ENCODE data around the gene GLT1D1.
"Not testable (repeated sequence)": the region's sequence is repeated elsewhere in the genome, so short reads cannot be mapped to it uniquely, and the experiment has no call there.

GLT1D1 gene

DNA sequence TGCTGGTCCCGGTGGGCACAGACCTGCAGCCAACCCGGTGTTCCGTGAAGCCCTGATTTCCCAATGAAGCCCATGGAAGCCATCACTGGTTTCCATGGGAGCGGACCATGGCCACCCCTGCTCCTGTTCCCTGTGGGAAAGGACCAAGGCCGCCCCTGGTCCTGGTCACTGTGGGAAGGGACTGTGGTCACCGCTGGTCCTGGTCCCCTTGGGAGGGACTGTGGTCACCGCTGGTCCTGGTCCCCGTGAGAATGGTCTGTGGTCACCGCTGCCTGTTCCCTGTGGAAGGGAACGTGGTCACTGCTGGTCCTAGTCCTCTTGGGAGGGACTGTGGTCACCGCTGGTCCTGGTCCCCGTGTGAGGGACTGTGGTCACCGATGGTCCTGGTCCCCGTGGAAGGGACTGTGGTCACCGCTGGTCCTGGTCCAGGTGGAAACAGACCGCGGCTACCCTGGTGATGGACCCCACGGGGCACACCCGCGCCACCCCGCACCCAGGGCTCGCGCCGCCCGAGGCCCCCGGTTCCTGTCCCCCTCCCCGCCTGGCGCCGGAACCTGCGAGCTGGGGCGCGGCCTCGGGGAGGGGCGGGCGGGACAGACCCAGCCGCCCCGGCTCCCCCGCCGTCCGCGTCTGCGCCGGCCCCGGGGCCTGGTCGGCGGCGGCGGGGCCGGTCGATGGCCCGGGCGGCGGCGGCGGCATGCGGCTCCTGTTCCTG lies at the start of gene GLT1D1:
Gene GLT1D1 (plus strand): TSS at position 594 of the 715 bp plus-strand sequence. CDS start 104 bp downstream, at position 698.
- no peak for DNase-seq

DNA sequence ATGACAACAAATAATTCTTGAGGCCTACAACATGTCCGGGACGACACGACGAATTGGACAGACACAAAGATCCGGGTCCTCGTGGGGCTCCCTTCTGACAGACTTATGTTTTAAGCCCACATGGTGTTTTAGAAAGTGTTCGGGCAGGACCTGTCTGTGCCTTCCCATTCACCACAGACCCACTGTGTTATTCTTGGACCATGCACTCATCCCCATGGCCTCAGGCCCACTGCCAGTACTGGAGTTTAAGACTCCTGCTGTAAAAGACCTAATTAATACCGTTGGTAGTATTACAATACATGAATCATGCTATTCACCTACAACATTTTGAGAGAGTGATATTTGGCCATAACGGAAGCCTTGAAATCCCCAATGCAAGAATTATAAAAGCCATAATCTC lies 49.5 kb upstream of the GLT1D1 start:
- no peak for DNase-seq

DNA sequence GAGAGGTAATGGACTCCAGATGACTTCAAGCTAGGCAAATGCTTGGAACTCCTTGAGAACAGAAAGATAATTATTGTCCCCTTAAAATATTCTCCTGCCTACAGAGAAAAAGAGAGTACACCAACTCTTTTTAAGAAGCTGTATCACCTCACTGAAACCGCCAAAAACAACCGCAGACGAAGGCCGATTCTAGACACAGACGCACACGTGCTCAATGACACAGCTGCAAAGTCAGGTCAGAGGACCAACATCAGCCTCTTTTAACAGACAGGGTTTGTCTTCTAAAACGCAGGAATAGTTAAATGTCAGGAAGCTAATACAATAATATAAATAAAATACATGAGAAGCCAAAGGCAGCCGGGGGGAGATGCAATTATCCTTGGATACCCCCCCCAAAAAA lies 48.5 kb upstream of the GLT1D1 start:
- no peak for DNase-seq

DNA sequence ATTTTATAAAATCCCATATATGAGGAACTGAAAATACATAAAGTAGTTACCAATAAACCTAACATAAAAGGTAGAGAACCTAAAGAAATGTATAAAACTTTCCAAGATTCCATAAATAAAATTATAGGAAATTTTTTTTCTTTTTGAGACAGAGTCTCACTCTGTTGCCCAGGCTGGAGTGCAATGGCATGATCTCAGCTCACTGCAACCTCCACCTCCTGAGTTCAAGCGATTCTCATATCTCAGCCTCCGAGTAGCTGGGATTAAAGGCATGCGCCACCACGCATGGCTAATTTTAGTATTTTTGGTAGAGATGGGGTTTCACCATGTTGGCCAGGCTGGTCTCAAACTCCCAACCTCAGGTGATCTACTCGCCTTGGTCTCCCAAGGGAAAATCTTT lies 47.9 kb upstream of the GLT1D1 start:
- DNase-seq: not testable (repeated sequence)

DNA sequence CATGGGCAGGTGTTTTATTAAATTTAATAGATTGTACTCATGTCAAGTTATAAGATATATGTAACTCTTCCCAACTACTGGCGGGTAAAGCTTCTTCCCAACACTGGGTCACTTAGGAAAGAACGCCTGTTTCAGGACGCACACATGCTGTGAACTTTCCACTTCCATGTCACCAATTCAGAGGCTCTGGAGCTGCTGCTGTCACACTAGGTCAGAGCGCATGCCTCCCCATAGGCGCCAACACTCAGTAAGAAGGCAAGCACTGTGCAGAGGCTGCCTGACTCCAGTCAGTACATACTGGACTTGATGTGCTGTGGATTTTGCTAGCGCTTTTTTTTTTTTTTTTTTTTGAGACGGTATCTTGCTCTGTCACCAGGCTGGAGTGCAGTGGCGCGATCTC lies 46.7 kb upstream of the GLT1D1 start:
- DNase-seq: no peak

DNA sequence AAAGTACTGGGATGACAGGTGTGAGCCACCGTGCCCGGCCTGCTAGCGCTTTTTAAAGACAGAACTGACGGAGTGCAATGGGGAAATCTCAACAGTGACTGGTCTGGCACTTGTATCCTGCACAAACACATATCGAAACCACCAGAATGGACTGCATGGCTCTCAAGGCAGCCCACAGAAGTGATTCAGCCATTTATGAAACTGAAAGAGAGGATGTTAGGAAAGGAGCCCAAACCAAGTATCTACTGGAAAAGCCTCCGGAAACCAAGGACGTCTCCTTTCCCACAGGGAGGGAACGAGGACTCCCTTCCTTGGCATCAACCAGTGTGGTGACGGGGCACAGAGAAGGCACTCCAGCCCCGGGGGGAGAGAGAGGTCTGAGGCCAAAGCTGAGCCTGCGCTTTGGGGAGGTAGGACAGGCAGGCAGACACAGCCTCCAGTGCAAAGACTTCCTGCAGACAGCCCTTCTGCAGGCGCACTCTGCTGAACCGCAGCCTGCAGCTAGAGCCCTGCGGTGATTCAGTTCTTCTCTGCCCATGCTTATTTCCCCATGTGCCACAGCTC lies 46.0 kb upstream of the GLT1D1 start:
- DNase-seq: no peak

DNA sequence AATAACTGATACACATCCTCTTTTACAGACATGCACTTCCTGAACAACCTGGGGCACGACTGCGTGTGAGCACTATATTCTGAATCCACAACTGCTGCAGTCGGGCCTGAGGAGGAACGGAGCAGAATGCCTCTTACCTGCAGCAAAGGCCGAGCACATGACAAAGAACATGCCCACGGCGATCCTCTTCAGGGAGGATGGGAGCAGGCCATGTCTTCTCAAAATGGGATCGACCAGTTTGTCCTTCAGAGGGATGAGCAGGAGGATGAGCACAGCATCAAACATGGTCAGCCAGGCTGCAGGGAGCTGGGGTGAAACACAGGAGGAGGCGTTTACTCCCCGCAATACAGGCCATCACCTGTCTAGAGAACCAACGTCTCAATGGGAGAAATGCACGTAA lies 44.6 kb upstream of the GLT1D1 start:
- DNase-seq: no peak

DNA sequence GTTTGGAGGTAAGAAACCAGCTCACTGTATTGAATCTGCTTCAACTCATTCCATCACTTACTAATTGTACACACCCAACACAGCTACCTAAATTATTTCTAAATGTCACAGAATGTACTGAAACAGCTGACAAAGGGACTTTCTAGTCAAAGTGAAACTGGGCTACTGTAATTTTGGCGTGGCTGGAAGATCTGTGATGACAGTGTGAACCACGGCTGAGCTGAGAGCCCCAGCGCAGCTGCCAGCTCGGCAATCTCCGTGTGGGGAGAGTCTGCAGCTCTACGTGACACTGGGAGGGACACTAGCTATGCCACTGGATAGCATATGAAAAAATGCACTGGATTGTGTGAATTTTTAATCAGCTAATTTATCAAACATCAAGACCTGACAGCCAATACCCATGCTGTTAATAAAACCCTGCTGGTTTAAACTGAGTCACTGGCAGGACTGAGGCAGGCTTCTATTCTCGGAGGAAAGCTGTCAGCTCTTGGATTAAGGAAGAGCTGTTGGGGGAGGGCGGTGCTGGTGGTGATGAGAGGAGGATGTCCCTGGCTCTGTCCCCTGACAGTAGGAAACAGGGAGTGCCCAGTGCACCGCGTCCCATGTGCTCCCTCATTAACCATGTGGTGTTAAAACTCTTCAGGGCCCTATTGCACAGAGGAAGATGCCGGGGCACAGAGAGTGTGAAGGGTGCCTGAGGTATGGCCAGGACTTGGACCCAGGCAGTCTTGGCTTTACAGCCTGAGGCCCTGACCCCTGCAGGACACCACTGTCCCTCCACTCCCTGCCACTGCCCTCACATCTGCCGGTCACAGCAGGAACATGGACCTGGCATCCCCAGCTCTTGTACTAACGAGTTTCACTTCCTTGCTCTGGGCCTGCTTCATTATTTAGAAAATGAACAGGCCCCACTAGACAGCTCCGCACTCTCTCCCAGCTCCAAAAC lies 42.8 kb upstream of the GLT1D1 start:
- no peak for DNase-seq

DNA sequence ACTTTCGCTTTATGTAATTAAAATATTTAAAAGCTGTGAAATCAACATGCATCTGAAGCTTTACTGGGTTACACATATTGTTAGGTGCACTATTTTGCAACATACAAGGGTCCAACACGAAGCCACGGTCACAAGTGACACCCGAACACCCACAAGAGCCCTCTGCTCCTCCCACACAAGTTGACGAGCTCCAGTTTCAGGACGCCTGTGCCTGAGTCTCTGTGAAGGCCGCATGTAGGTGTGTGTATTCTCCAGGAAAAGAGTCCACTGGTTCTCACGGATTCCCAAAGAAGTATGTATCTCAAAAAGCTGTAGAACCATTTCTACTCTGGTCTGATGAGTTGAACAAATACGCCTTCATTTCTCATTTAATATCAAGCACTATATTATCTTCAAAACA lies 41.5 kb upstream of the GLT1D1 start:
- no peak for DNase-seq

DNA sequence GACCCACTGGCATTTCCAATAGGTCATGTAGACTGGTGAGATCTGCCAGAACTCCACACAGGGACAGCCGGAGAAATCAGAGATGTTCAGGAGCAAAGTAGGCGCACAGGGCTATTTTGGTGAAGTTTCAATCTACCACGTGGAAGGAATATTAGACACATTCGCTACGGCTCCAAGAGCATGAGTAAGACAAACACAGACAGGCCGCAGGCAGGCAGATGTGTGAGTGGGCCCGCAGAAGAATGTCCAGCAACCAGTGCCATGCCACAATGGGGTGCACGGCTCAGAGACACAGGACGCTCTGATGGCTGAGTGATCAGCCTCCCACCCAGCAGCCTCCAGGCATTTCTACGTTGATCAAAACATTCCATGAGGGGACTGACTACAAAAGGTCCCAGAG lies 39.9 kb upstream of the GLT1D1 start:
- DNase-seq: no peak

DNA sequence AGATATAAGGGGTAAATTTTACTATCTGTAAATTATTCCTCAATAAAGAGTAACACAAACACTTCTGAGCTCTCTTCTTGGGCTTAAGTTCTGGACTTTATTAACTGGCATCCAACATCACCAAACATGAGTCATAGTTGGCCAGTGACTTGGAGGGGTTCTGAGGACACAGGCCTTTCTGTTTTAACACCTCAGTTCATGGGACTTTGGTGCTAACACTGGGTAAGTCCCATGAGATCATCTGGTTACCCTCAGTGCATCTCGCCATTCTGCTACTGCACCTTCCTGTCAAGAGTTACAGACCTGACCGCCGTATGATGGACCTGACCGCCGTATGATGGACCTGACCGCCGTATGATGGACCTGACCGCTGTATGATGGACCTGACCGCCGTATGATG lies 39.4 kb upstream of the GLT1D1 start:
- DNase-seq: no peak

DNA sequence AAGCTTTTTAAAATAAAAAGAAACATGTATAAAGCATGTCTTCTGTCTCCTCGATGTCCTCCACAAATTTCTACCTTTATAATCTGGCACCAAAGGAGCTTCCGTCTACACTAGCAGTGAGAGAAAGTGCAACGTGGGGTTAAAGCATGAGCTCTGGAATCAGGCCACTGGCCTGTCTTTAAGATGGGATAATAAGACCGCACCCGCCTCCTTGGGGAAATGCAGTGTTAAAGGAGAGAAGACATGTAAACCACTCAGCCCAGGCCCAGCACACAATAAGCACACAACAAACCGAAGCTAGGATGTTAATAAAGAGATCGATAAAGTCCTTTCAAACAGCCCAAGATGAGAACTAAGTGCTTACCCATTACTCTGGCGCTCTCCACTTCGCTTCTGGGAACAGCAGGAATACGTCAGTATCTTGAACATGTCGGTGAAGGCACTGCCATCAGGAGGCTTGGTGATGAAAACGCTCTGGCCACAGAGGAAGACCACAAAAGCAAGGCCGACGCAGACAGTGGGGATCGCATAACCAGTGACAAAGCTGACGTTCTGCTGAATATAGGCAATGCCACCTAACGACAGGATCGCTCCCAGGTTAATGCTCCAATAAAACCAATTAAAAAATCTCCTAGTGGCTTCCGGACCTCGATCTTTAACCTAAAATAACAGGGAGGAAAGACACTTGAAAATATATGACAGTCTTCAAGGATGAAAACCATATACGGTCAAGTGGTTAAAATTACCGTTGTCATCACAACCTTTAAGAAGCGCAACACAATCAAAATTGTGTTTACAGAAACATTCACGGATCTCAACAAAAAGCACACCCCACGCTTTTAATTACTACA lies 38.6 kb upstream of the GLT1D1 start:
- no peak for DNase-seq

DNA sequence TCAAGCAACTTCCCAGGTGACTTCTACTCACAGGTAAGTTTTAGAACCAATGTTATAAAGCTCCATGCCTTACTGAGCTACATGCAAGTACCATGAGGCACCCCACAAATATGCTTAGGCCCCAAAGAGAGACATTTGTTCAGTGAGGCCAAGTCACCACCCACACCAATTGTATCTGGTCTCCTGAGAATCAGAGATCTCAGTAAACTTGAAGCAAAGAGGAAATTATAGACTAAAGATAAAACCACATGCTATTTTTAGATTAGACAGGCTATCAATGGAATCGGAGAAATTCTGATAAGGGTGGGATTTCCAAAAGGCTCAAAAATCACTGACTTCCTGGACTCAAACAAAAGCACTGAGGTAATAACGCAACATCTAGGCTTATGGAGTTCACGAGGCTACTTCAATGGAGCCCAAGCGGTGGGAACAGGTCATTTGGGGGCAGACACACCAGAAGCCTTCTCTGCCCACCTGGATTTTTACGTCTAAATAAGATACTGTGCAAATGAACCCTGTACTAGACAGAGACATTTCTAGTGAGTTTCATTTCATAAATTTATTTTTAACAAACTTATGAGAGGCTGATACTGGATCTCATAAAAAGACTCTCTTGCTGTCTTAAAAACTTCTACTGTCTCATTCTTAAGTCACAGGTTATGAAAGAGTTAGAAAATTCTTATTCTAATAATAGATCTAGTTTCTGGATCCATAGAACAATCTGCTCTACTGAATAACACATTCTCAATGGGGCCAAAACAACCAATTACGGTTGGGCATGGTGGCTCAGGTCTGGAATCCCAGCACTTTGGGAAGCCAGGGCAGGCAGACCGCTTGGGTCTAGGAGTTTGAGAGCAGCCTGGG lies 37.3 kb upstream of the GLT1D1 start:
- DNase-seq: no peak

DNA sequence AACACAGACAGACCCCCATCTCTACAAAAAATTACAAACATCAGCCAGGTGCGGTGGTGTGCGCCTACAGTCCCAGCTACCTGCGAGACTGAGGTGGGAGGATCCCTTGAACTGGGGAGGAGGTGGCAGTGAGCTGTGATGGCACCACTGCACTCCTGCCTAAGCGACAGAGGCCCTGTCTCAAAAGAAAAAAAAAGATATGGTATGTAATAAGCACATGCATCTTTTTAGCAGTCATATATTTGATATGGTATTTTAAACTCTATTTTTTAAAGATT lies 36.7 kb upstream of the GLT1D1 start:
- peak; percentile 32 for DNase-seq

DNA sequence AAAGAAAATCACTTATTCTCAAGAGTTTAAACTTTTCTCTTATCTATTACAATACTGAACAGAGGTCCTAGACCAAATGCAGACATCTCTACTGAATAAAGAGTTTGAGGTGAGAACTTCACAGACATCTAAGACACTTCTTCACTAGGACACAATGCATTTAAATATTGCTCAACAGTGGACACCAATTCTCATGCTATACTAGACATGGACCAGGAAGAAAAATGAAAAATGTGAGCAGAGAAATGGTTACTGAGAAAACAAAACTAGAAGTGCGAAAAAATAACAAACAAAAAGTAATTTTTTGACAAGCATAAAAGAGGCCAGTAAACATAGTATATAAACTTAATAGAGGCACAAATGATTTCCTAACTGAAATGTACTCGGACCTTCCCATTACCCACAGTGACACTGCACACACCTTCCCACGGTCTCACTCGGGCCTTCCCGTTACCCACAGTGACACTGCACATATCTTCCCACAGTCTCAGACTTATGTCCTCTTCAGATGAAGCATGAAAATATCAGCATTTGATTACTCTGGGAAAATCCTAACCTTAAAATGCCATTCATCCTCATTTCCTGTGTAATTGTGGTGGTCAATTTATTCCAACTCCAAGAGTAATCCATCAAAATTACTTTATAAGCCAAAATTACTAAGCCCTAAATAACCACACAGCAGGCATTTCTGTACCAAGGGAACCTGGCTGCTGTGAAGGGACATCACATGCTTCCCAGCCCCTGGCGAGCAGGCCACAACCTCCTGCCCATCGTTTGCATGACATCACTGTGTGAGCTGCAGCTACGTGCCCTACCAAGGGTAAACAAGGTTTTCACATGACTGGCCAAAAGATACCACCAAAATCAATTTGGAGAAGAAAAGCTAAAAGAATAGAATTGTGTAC lies 35.9 kb upstream of the GLT1D1 start:
- peak; percentile 77 for DNase-seq

DNA sequence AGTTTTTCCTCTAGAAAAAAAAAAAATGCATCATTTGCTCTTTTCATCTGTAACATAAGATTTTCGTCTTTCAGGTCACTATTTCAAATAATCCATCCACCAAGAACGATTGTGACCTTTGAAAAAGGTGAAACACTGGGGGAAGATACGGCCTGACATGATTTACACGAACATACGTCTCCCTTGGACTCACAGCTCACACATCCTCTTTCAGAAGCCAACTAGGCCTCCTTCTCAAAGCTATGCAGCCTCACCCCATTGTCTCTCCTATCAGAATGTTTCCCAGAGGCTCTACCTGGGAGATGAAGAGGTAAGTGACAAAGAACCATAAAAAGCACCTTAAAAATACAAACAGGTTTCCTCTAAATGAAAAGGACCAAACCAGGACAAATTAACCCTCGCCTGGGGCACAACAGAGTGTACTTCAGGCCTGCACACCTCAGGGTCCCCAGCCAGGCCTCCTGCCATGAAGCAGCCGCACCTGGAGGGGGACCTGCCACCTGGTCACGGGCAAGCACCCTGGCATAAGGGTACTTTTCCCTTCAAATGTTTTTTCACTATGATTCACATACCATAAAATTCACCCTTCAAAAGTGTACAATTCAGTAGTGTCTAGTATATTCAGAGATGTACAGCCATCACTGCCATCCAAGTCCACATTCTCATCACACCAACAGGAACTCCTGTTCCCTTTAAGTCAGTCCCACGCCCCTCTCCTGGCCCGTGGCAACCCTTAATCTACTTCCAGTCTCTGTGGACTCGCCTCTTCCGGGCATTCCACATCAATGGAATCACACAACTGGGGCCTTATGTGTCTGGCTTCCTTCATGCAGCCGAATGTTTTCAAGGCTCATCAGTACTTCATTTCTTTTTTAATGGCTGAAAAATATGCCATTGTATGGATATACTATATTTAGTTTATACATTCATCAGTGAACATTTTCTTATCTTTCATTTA lies 34.9 kb upstream of the GLT1D1 start:
- peak; percentile 82 for DNase-seq

DNA sequence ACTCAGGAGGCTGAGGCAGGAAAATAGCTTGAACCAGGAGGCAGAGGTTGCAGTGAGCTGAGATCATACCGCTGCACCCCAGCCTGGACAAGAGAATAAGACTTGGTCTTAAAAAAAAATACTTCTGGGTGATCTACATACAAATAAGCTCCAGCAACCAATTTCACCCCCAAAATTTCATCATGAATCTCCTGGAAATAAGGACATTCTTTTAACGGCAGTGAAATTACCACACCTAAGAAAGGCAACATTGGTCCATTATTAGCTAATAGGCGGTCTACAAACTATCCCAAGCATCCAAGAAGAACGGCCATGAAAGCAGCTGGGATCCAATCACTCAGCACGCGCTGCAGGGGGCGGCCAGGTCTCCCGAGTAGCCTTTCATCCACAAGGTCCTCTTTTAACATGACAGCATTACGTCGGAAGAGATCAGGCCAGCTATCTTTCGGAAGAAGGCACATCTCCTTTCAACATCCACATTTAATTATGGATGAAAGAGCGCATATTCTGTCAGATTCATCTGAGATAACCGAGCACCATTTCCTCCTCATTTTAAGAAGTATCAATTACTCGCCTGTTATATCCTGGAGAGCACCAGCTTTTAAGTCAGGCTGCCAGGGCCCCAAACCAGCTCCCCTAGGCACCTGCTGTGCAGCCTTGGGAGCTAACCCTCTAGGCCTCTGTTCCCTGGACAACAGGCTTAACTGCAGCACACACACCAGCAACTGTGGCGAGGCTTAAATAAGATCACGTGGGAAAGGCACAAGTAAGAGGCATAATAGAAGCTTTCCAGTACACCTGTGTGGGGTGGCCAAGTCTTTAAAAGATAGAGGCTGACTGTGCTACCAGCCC lies 33.8 kb upstream of the GLT1D1 start:
- DNase-seq: peak; percentile 50

DNA sequence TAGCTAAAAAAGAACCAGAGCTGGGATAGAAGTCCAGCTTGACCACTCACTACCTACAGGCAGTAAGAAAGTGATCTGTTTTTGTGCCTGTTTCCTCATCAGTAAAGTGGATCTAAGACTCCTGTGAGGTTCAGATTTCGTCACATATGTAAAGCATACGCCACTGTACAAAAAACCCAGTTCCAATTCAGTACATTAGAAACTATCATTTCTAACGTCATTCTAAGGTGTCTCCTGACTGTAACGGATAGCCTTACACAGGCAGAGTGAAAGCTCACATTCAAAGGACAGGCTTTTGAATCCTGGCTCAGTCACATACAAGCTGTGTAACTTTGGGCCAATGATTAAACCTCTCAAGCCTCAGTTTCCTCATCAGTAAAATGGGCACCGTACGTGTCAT lies 33.0 kb upstream of the GLT1D1 start:
- no peak for DNase-seq
